ENCODE results near the gene KIFBP. TPM values are rescaled to one million over a fixed set of nuclear protein-coding genes. Genes with fewer than 3 reads are reported as not detected.

KIFBP gene
- total RNA-seq, 1 experiment from 2014 or later = 65.9 TPM

- Histone ChIP-seq H3K9ac (ENCODE audit: low read length) (no peak overlapping the region), H3K27me3 (ENCODE audit: low read length) (no peaks in the 10 kb centered on the region), H3K4me1 (ENCODE audit: insufficient read depth, low read length) (peaks cover 3% of the 10 kb centered on the region; the same call in 1 of the 2 replicates), H3K9me2 (replicated peaks; ENCODE audit: low read length) (no peaks in the 10 kb centered on the region), H3K36me3 (ENCODE audit: low read depth, low read length) (no peaks in the 10 kb centered on the region), H3K79me2 (ENCODE audit: low read length) (no peaks in the 10 kb centered on the region), H3K9me3 (ENCODE audit: low read length) (no peaks in the 10 kb centered on the region), H3F3A (ENCODE audit: low read length, unreplicated experiment) (no peaks in the 10 kb centered on the region), H4K20me1 (ENCODE audit: low read length) (no peaks in the 10 kb centered on the region), H2AFZ (ENCODE audit: low read length) (no peak overlapping the region), H3K27ac (ENCODE audit: low read length) (no peak overlapping the region), H3K4me3 (ENCODE audit: low read length) (no peak overlapping the region), H3K4me2 (ENCODE audit: low read length) (no peak overlapping the region)
- BruUV-seq (replicated peaks) = no TSS peak
- TF ChIP-seq EZH2 (IDR thresholded peaks at IDR 0.05; ENCODE audit: low read length, unreplicated experiment) (no peak), CTCF (conservative IDR thresholded peaks at IDR 0.05; ENCODE audit: low read depth, low read length) (no peak), EZH2phosphoT487 (IDR thresholded peaks at IDR 0.05; ENCODE audit: borderline replicate concordance, low read length) (no peak)
- ChIA-PET CTCF (no interaction called here), POLR2A (ENCODE audit: unreplicated experiment) (no interaction called here)
- DNase-seq (no peak), ATAC-seq (no peak)
- intact Hi-C loops (cut with micrococcal nuclease) = no loop called here
Observed at GRCh38 chr10:69051303-69051702, 62.7 kb downstream of the KIFBP start.

- ChIA-PET POLR2A (ENCODE audit: unreplicated experiment) (no interaction called here), CTCF (no interaction called here)
- no TSS peak for BruUV-seq (replicated peaks)
- H3K4me2 ChIP-seq (ENCODE audit: low read length) = no peak overlapping the region
- H3K79me2 ChIP-seq (ENCODE audit: low read length) = no peaks in the 10 kb centered on the region
- peaks cover 6% of the 10 kb centered on the region; the same call in 1 of the 2 replicates for H3K4me1 ChIP-seq (ENCODE audit: insufficient read depth, low read length)
- ATAC-seq = no peak
- no peaks in the 10 kb centered on the region for H3K9me3 ChIP-seq (ENCODE audit: low read length)
- TF ChIP-seq EZH2 (IDR thresholded peaks at IDR 0.05; ENCODE audit: low read length, unreplicated experiment) (no peak), CTCF (conservative IDR thresholded peaks at IDR 0.05; ENCODE audit: low read depth, low read length) (no peak), EZH2phosphoT487 (IDR thresholded peaks at IDR 0.05; ENCODE audit: borderline replicate concordance, low read length) (no peak)
- H3K36me3 ChIP-seq (ENCODE audit: low read depth, low read length) = no peaks in the 10 kb centered on the region
- H3K27me3 ChIP-seq (ENCODE audit: low read length) = no peaks in the 10 kb centered on the region
- no peak overlapping the region for H3K27ac ChIP-seq (ENCODE audit: low read length)
- no peaks in the 10 kb centered on the region for H3F3A ChIP-seq (ENCODE audit: low read length, unreplicated experiment)
- DNase-seq = no peak
- intact Hi-C loops (cut with micrococcal nuclease) = no loop called here
- H4K20me1 ChIP-seq (ENCODE audit: low read length) = no peaks in the 10 kb centered on the region
- no peak overlapping the region for H3K4me3 ChIP-seq (ENCODE audit: low read length)
- H3K9me2 ChIP-seq (replicated peaks; ENCODE audit: low read length) = no peaks in the 10 kb centered on the region
- no peak overlapping the region for H3K9ac ChIP-seq (ENCODE audit: low read length)
- H2AFZ ChIP-seq (ENCODE audit: low read length) = no peak overlapping the region
Observed at GRCh38 chr10:69051710-69052487, 63.3 kb downstream of the KIFBP start.

GRCh38 chr10:69052736-69053135 lies 64.1 kb downstream of the KIFBP start:
- no peak overlapping the region for H3K4me2 ChIP-seq (ENCODE audit: low read length)
- POLR2A ChIA-PET (ENCODE audit: unreplicated experiment) = no interaction called here
- H3F3A ChIP-seq (ENCODE audit: low read length, unreplicated experiment) = no peaks in the 10 kb centered on the region
- intact Hi-C loops (cut with micrococcal nuclease) = no loop called here
- H3K79me2 ChIP-seq (ENCODE audit: low read length) = no peaks in the 10 kb centered on the region
- no peak overlapping the region for H3K4me3 ChIP-seq (ENCODE audit: low read length)
- no peaks in the 10 kb centered on the region for H3K27me3 ChIP-seq (ENCODE audit: low read length)
- no peaks in the 10 kb centered on the region for H3K9me2 ChIP-seq (replicated peaks; ENCODE audit: low read length)
- ATAC-seq (no peak), DNase-seq (no peak)
- CTCF ChIA-PET = no interaction called here
- H3K9ac ChIP-seq (ENCODE audit: low read length) = no peak overlapping the region
- no TSS peak for BruUV-seq (replicated peaks)
- no peaks in the 10 kb centered on the region for H4K20me1 ChIP-seq (ENCODE audit: low read length)
- H3K36me3 ChIP-seq (ENCODE audit: low read depth, low read length) = no peaks in the 10 kb centered on the region
- no peak overlapping the region for H3K27ac ChIP-seq (ENCODE audit: low read length)
- TF ChIP-seq EZH2phosphoT487 (IDR thresholded peaks at IDR 0.05; ENCODE audit: borderline replicate concordance, low read length) = no peak
- H3K9me3 ChIP-seq (ENCODE audit: low read length) = no peaks in the 10 kb centered on the region
- no peak overlapping the region for H2AFZ ChIP-seq (ENCODE audit: low read length)
- peaks cover 6% of the 10 kb centered on the region; the same call in 1 of the 2 replicates for H3K4me1 ChIP-seq (ENCODE audit: insufficient read depth, low read length)

Data from PC-3 (cell line).